Measurements from ENCODE around the gene GADD45B.
A peak's percentile ranks its signal among the peaks of the same experiment; 100 is the strongest.
"Not testable (repeated sequence)": the region's sequence is repeated elsewhere in the genome, so short reads cannot be mapped to it uniquely, and the experiment has no call there.

GADD45B gene

GRCh38 chr19:2468596-2468995 lies 7.3 kb upstream of the GADD45B start:
- DNase-seq (ENCODE audit: low read depth in 4 of 4, low spot score in 1 of 4) = no peak

GRCh38 chr19:2469102-2469914 lies 6.6 kb upstream of the GADD45B start:
- DNase-seq (ENCODE audit: low read depth in 4 of 4, low spot score in 1 of 4) = peak in 1 of 4 experiments; percentile 43

- not testable (repeated sequence) for DNase-seq (ENCODE audit: low read depth in 4 of 4, low spot score in 1 of 4)
These were observed 6.1 kb upstream of the GADD45B start for GRCh38 chr19:2469915-2470200.

- peak; percentile 67 to 89 (median 84) for DNase-seq (ENCODE audit: low read depth in 4 of 4, low spot score in 1 of 4)
These were observed 1.5 kb upstream of the GADD45B start for GRCh38 chr19:2474232-2475017.

GRCh38 chr19:2475018-2475701 lies 767 bp upstream of the GADD45B start:
- peak in 1 of 4 experiments; percentile 62 for DNase-seq (ENCODE audit: low read depth in 4 of 4, low spot score in 1 of 4)

GRCh38 chr19:2476451-2477140 lies 669 bp downstream of the GADD45B start:
- peak in 3 of 4 experiments; percentile 54 to 71 (median 57) for DNase-seq (ENCODE audit: low read depth in 4 of 4, low spot score in 1 of 4)

GRCh38 chr19:2477141-2477710 lies 1.3 kb downstream of the GADD45B start:
- DNase-seq (ENCODE audit: low read depth in 4 of 4, low spot score in 1 of 4) = no peak

- no peak for DNase-seq (ENCODE audit: low read depth in 4 of 4, low spot score in 1 of 4)
These were observed 1.8 kb downstream of the GADD45B start for GRCh38 chr19:2477732-2478191.

- DNase-seq (ENCODE audit: low read depth in 4 of 4, low spot score in 1 of 4) = peak in 1 of 4 experiments; percentile 28
These were observed 2.4 kb downstream of the GADD45B start for GRCh38 chr19:2478278-2478755.

GRCh38 chr19:2478756-2479555 lies 3.0 kb downstream of the GADD45B start:
- DNase-seq (ENCODE audit: low read depth in 4 of 4, low spot score in 1 of 4) = peak in 1 of 4 experiments; percentile 59

- DNase-seq (ENCODE audit: low read depth in 4 of 4, low spot score in 1 of 4) = no peak
These were observed 3.7 kb downstream of the GADD45B start for GRCh38 chr19:2479556-2480194.

- no peak for DNase-seq (ENCODE audit: low read depth in 4 of 4, low spot score in 1 of 4)
These were observed 5.5 kb downstream of the GADD45B start for GRCh38 chr19:2481466-2481865.

- no peak for DNase-seq (ENCODE audit: low read depth in 4 of 4, low spot score in 1 of 4)
These were observed 6.6 kb downstream of the GADD45B start for GRCh38 chr19:2482354-2483038.

- DNase-seq (ENCODE audit: low read depth in 4 of 4, low spot score in 1 of 4) = no peak
These were observed 7.2 kb downstream of the GADD45B start for GRCh38 chr19:2483084-2483483.

- DNase-seq (ENCODE audit: low read depth in 4 of 4, low spot score in 1 of 4) = no peak
These were observed 7.7 kb downstream of the GADD45B start for GRCh38 chr19:2483484-2484151.

- no peak for DNase-seq (ENCODE audit: low read depth in 4 of 4, low spot score in 1 of 4)
These were observed 8.4 kb downstream of the GADD45B start for GRCh38 chr19:2484178-2484937.

- DNase-seq (ENCODE audit: low read depth in 4 of 4, low spot score in 1 of 4) = no peak
These were observed 9.5 kb downstream of the GADD45B start for GRCh38 chr19:2485428-2485827.
